Epithelial cell of esophagus (primary cell): Measurements from ENCODE around the gene TRAPPC10.
A peak's percentile ranks its signal among the peaks of the same experiment; 100 is the strongest.

Experiments
- DNase-seq: peaks from one replicate; pipeline ENCODE4 v3.0.0; 2010; ENCODE audit warnings: low read depth
- H3K4me3 ChIP-seq: 2 replicates; pipeline ENCODE4 v1.5.1; 2011; ENCODE audit warnings: mild to moderate bottlenecking, low read length, control low read depth
- TF ChIP-seq, protein P1 (sequence below): IDR thresholded peaks from 2 replicates; pipeline ENCODE4 v1.5.1; 2011; ENCODE audit warnings: low read depth, mild to moderate bottlenecking, low read length, control low read depth, inconsistent platforms; ENCODE audit not compliant: insufficient read depth; ENCODE audit errors: missing control alignments

TRAPPC10 gene

DNA sequence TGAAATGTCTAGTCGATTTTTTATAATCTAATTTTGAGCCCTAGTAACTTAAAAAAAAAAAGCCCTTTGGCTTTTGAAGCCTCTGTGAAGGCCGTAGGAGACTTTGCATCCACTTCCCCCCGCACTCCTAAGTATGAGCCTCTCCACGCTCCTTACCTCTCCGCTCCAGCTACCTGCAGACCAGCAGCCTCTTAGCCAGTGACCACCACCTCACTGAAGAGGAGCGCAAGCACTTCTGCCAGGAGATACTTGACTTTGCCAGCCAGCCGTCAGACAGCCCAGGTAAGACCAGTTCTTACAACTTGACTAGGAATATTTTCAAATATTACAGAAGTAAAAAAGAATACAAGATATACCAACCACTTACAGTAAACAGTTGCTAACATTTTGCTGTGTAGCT lies 67.7 kb downstream of the TRAPPC10 start:
- H3K4me3 ChIP-seq: no peak overlapping the region
- TF ChIP-seq, protein P1, sequence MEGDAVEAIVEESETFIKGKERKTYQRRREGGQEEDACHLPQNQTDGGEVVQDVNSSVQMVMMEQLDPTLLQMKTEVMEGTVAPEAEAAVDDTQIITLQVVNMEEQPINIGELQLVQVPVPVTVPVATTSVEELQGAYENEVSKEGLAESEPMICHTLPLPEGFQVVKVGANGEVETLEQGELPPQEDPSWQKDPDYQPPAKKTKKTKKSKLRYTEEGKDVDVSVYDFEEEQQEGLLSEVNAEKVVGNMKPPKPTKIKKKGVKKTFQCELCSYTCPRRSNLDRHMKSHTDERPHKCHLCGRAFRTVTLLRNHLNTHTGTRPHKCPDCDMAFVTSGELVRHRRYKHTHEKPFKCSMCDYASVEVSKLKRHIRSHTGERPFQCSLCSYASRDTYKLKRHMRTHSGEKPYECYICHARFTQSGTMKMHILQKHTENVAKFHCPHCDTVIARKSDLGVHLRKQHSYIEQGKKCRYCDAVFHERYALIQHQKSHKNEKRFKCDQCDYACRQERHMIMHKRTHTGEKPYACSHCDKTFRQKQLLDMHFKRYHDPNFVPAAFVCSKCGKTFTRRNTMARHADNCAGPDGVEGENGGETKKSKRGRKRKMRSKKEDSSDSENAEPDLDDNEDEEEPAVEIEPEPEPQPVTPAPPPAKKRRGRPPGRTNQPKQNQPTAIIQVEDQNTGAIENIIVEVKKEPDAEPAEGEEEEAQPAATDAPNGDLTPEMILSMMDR: no peak
- DNase-seq: no peak

DNA sequence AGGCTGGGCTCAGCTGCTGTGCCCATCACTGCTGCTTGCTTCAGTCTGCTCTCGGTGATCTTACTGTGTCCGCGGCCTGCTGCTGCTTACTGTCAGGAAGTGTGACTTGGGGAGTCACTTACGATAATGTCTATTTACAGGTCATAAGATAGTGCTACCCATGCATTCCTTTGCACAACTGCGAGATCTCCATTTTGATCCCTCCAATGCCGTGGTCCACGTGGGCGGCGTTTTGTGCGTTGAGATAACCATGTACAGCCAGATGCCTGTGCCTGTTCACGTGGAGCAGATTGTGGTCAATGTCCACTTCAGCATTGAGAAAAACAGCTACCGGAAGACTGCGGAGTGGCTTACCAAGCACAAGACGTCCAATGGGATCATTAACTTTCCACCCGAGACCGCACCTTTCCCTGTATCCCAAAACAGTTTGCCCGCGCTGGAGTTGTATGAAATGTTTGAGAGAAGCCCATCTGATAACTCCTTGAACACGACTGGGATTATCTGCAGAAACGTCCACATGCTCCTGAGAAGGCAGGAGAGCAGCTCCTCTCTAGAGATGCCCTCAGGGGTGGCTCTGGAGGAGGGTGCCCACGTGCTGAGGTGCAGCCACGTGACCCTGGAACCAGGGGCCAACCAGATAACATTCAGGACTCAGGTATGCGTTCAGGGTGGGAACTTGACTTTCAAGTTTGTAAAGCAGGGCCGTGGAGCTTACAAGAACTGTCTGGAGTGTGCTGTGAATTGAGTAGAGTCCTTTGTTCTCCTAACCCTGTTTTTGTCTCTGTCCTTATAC lies 70.7 kb downstream of the TRAPPC10 start:
- TF ChIP-seq, protein P1: no peak
- H3K4me3 ChIP-seq: no peak overlapping the region
- DNase-seq: peak; percentile 86

GRCh38 chr21:44083631-44084291 lies 71.7 kb downstream of the TRAPPC10 start:
- TF ChIP-seq, protein P1: no peak
- H3K4me3 ChIP-seq: no peak overlapping the region
- DNase-seq: no peak

DNA sequence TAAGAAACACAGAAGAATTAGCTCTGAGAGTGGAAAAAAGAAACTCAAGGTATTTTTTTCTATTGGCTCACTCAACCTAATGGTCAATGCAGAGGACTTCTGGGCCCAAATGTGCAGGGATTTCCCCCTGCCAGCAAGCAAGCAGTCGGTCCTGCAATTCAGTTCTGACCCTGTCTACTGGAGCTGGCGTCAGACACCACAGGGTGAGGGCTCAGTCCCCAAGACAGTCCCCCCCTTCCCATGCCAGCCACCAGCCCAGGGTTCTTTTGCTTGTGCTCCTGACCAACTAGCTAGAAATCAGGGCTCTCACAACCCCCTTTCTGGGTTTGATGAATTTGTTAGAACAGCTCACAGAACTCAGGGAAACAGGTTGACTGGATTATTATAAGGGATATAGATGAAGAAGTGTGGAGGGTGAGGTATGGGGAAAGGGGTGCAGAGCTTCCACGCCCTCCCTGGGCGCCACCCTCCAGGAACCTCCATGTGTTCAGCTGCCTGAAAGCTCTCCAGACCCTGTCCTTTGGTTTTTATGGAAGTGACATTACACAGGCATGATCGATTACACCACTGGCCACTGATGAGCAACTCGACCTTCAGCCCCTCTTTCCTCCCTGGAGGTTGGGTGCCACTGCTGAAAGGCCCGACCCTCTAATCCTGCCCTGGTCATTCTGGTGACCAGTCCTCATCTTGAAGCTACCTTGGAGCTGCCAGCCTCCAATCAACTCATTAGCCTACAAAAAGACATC lies 72.6 kb downstream of the TRAPPC10 start:
- H3K4me3 ChIP-seq: no peak overlapping the region
- TF ChIP-seq, protein P1: no peak
- DNase-seq: no peak

GRCh38 chr21:44085491-44086321 lies 73.6 kb downstream of the TRAPPC10 start:
- DNase-seq: peak; percentile 24

More at GRCh38 chr21:44085491-44086321, 73.6 kb downstream of the TRAPPC10 start:
- TF ChIP-seq, protein P1: no peak
- H3K4me3 ChIP-seq: no peak overlapping the region
